ENCODE measurements around the gene C16orf90.

C16orf90 gene

GRCh38 chr16:3444032-3444388, 51.3 kb downstream of the C16orf90 start:
- peak overlapping the region; percentile 95 for H3K27ac Mint-ChIP-seq
- H3K4me1 Mint-ChIP-seq (ENCODE audit: low read depth) = peaks cover 41% of the 10 kb centered on the region
- peaks cover 5% of the 10 kb centered on the region for H3K9me3 Mint-ChIP-seq (ENCODE audit: low read depth)
- H3K27me3 Mint-ChIP-seq = no peaks in the 10 kb centered on the region
- H3K36me3 Mint-ChIP-seq = peaks cover 11% of the 10 kb centered on the region
- peak overlapping the region; percentile 98 for H3K4me3 Mint-ChIP-seq

Data from activated naive CD8-positive, alpha-beta T cell (primary cell).